H9 (cell line): ENCODE results near the gene UGT1A8. TPM values are rescaled to one million over a fixed set of nuclear protein-coding genes. Genes with fewer than 3 reads are reported as not detected.

ENCODE experiments used
- DNase-seq: peaks from one replicate; pipeline ENCODE4 v3.0.0-alpha.2; 2017
- H2AFZ ChIP-seq: one replicate; pipeline ENCODE4 v1.6.1; 2013; ENCODE audit warnings: mild to moderate bottlenecking, low read length, control low read depth, moderate library complexity
- H2AK5ac ChIP-seq: 2 replicates; pipeline ENCODE4 v1.6.1; 2013; ENCODE audit warnings: low read length, control low read depth, mixed read lengths; ENCODE audit not compliant: insufficient read length
- H2BK120ac ChIP-seq: one replicate; pipeline ENCODE4 v1.6.1; 2013; ENCODE audit warnings: low read depth, mild to moderate bottlenecking, low read length, control low read depth, inconsistent platforms; ENCODE audit not compliant: poor library complexity, severe bottlenecking
- H2BK12ac ChIP-seq: 2 replicates; pipeline ENCODE4 v1.6.1; 2013; ENCODE audit warnings: low read length, control low read depth, mixed read lengths, low read depth; ENCODE audit not compliant: insufficient read length
- H2BK15ac ChIP-seq: 2 replicates; pipeline ENCODE4 v1.6.1; 2013; ENCODE audit warnings: low read depth, low read length, control low read depth
- H2BK20ac ChIP-seq: one replicate; pipeline ENCODE4 v1.6.1; 2013; ENCODE audit warnings: low read depth, mild to moderate bottlenecking, low read length, control low read depth, inconsistent platforms; ENCODE audit not compliant: poor library complexity, severe bottlenecking
- H2BK5ac ChIP-seq: 2 replicates; pipeline ENCODE4 v1.6.1; 2013; ENCODE audit warnings: low read length, control low read depth, mixed read lengths; ENCODE audit not compliant: insufficient read length
- H3K14ac ChIP-seq: 2 replicates; pipeline ENCODE4 v1.6.1; 2013; ENCODE audit warnings: low read length, control low read depth; ENCODE audit not compliant: insufficient read depth
- H3K18ac ChIP-seq: 2 replicates; pipeline ENCODE4 v1.6.1; 2013; ENCODE audit warnings: low read depth, mild to moderate bottlenecking, mixed read lengths, low read length, control low read depth; ENCODE audit not compliant: insufficient read length
- H3K23ac ChIP-seq: 2 replicates; pipeline ENCODE4 v1.6.1; 2013; ENCODE audit warnings: low read length, control low read depth, mixed read lengths, low read depth; ENCODE audit not compliant: insufficient read length
- H3K23me2 ChIP-seq: 2 replicates; pipeline ENCODE4 v1.6.1; 2013; ENCODE audit warnings: low read depth, mild to moderate bottlenecking, mixed read lengths, low read length, control low read depth; ENCODE audit not compliant: insufficient read length, poor library complexity, severe bottlenecking
- H3K27ac ChIP-seq: 2 replicates; pipeline ENCODE4 v1.5.1; 2013; ENCODE audit warnings: low read length, control low read depth, mixed read lengths, low read depth; ENCODE audit not compliant: insufficient read length
- H3K27me3 ChIP-seq: 2 replicates; pipeline ENCODE4 v1.6.1; 2013; ENCODE audit warnings: low read length, control low read depth, inconsistent platforms; ENCODE audit not compliant: insufficient read depth
- H3K4ac ChIP-seq: 2 replicates; pipeline ENCODE4 v1.6.1; 2013; ENCODE audit warnings: low read depth, mild to moderate bottlenecking, control low read depth, inconsistent platforms, low read length, moderate library complexity
- H3K4me1 ChIP-seq: 2 replicates; pipeline ENCODE4 v1.6.1; 2013; ENCODE audit warnings: low read length, control low read depth, inconsistent platforms; ENCODE audit not compliant: insufficient read depth
- H3K4me2 ChIP-seq: 2 replicates; pipeline ENCODE4 v1.6.1; 2013; ENCODE audit warnings: low read length, control low read depth, mixed read lengths; ENCODE audit not compliant: insufficient read length, insufficient read depth
- H3K56ac ChIP-seq: 2 replicates; pipeline ENCODE4 v1.6.1; 2013; ENCODE audit warnings: low read depth, mild to moderate bottlenecking, mixed read lengths, low read length, control low read depth; ENCODE audit not compliant: insufficient read length
- H3K79me1 ChIP-seq: 2 replicates; pipeline ENCODE4 v1.6.1; 2013; ENCODE audit warnings: low read depth, mild to moderate bottlenecking, moderate library complexity, low read length, control low read depth, inconsistent platforms; ENCODE audit not compliant: insufficient read depth, poor library complexity, severe bottlenecking
- H3K79me2 ChIP-seq: 2 replicates; pipeline ENCODE4 v1.6.1; 2013; ENCODE audit warnings: low read length, control low read depth, inconsistent platforms; ENCODE audit not compliant: insufficient read depth
- H3K9ac ChIP-seq: 2 replicates; pipeline ENCODE4 v1.6.1; 2013; ENCODE audit warnings: low read length, control low read depth, mixed read lengths; ENCODE audit not compliant: insufficient read length; ENCODE audit errors: extremely low read depth
- H3K9me3 ChIP-seq: one replicate; pipeline ENCODE4 v1.6.1; 2013; ENCODE audit warnings: low read depth, low read length, inconsistent platforms; ENCODE audit not compliant: control insufficient read depth
- H3T11ph ChIP-seq: one replicate; pipeline ENCODE4 v1.6.1; 2013; ENCODE audit warnings: mild to moderate bottlenecking, low read length, control low read depth, inconsistent platforms
- H4K20me1 ChIP-seq: one replicate; pipeline ENCODE4 v1.6.1; 2013; ENCODE audit not compliant: control insufficient read depth, insufficient read length, insufficient read depth
- H4K5ac ChIP-seq: 2 replicates; pipeline ENCODE4 v1.6.1; 2013; ENCODE audit warnings: low read depth, mild to moderate bottlenecking, mixed read lengths, low read length, control low read depth; ENCODE audit not compliant: insufficient read length
- H4K8ac ChIP-seq: replicated peaks from 2 replicates; pipeline ENCODE4 v1.6.1; 2013; ENCODE audit warnings: low read length, control low read depth, mixed read lengths, low read depth; ENCODE audit not compliant: insufficient read length
- H4K91ac ChIP-seq: 2 replicates; pipeline ENCODE4 v1.6.1; 2013; ENCODE audit warnings: low read depth, mild to moderate bottlenecking, moderate library complexity, mixed read lengths, low read length, control low read depth; ENCODE audit not compliant: insufficient read length
- H3K27ac Mint-ChIP-seq, 3 experiments: 2 replicates in 2 of 3; 3 replicates in 1 of 3; pipeline ENCODE4 v1.8.0; 2020 to 2021; ENCODE audit warnings: mixed read lengths in 3 of 3, mild to moderate bottlenecking in 1 of 3, moderate library complexity in 1 of 3
- H3K27me3 Mint-ChIP-seq: 2 replicates; pipeline ENCODE4 v1.8.0; 2021; ENCODE audit warnings: low read depth, mild to moderate bottlenecking, moderate library complexity, mixed read lengths
- H3K36me3 Mint-ChIP-seq, 3 experiments: 2 replicates in 2 of 3; 3 replicates in 1 of 3; pipeline ENCODE4 v1.8.0; 2020 to 2021; ENCODE audit warnings: low read depth in 3 of 3, mixed read lengths in 3 of 3; ENCODE audit not compliant: insufficient read depth in 1 of 3
- H3K4me1 Mint-ChIP-seq, 2 experiments: 2 replicates each; pipeline ENCODE4 v1.8.0; 2020; ENCODE audit warnings: mixed read lengths in 2 of 2
- H3K4me3 Mint-ChIP-seq, 2 experiments: 2 replicates in 1 of 2; 3 replicates in 1 of 2; pipeline ENCODE4 v1.8.0; 2020 to 2021; ENCODE audit warnings: mild to moderate bottlenecking in 2 of 2, mixed read lengths in 2 of 2, moderate library complexity in 1 of 2
- H3K9me3 Mint-ChIP-seq, 2 experiments: 2 replicates in 1 of 2; 3 replicates in 1 of 2; pipeline ENCODE4 v1.8.0; 2020; ENCODE audit warnings: mild to moderate bottlenecking in 2 of 2, mixed read lengths in 2 of 2, moderate library complexity in 1 of 2
- WGBS: extraction: QIAGEN DNeasy Blood & Tissue Kit; methylation state at CpG from one replicate; pipeline ENCODE4 v1.1.7; 2013; ENCODE audit warnings: missing lambda C conversion rate, low lambda C conversion rate, mixed read lengths; ENCODE audit not compliant: insufficient read length; ENCODE audit errors: extremely low coverage; 5-methylcytosine and 5-hydroxymethylcytosine counted together
- total RNA-seq: library from RNA; stranded (reverse); gene quantifications from 2 replicates; pipeline ENCODE4 v1.2.1, GENCODE V29; 2021
- TF ChIP-seq, protein P1 (sequence below): fragments of 200-600 bp; sonication (generic); conservative IDR thresholded peaks from 3 replicates; pipeline ENCODE4 v1.8.0; 2021; ENCODE audit warnings: antibody characterized with exemption, mild to moderate bottlenecking

UGT1A8 gene
- total RNA-seq, 1 experiment from 2014 or later = not detected

DNA sequence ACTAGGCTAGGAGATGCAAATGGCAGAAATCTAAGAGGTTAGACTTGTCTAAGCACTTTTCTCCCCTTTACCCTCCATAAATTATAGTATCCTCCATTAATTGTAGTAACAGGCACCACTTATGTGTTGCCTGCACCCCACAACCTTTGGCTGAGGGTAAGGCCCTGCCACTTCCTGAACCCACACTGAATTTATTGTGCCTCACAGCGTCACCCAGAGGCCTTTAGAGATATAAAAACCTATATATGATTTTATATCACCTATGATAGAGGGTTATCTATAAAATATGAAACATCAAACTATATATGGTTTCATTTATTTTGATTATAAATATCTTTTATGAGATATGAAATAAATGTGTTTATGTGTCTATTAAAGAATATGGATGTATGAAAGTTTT is 56.9 kb downstream of the UGT1A8 start:
- no peak overlapping the region for H2AK5ac ChIP-seq
- H3K27me3 Mint-ChIP-seq = peaks cover 15% of the 10 kb centered on the region
- H3K4me1 Mint-ChIP-seq = peaks cover 2 to 5% of the 10 kb centered on the region in 2 experiments; a peak in 3 of 4 replicates
- no peak overlapping the region for H2BK20ac ChIP-seq
- H4K91ac ChIP-seq = no peak overlapping the region
- no peaks in the 10 kb centered on the region for H3K23me2 ChIP-seq
- H2BK15ac ChIP-seq = no peak overlapping the region
- H3K9me3 ChIP-seq = no peaks in the 10 kb centered on the region
- no peaks in the 10 kb centered on the region for H3K27me3 ChIP-seq
- TF ChIP-seq, protein P1, sequence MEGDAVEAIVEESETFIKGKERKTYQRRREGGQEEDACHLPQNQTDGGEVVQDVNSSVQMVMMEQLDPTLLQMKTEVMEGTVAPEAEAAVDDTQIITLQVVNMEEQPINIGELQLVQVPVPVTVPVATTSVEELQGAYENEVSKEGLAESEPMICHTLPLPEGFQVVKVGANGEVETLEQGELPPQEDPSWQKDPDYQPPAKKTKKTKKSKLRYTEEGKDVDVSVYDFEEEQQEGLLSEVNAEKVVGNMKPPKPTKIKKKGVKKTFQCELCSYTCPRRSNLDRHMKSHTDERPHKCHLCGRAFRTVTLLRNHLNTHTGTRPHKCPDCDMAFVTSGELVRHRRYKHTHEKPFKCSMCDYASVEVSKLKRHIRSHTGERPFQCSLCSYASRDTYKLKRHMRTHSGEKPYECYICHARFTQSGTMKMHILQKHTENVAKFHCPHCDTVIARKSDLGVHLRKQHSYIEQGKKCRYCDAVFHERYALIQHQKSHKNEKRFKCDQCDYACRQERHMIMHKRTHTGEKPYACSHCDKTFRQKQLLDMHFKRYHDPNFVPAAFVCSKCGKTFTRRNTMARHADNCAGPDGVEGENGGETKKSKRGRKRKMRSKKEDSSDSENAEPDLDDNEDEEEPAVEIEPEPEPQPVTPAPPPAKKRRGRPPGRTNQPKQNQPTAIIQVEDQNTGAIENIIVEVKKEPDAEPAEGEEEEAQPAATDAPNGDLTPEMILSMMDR = no peak
- H3K36me3 Mint-ChIP-seq = no peaks in the 10 kb centered on the region
- H3K79me2 ChIP-seq = no peaks in the 10 kb centered on the region
- H3K23ac ChIP-seq = no peak overlapping the region
- no peaks in the 10 kb centered on the region; the same call in 1 of the 2 replicates for H3K4me1 ChIP-seq
- no peak overlapping the region for H3K27ac ChIP-seq
- no peaks in the 10 kb centered on the region for H3K9me3 Mint-ChIP-seq
- H3K4me3 Mint-ChIP-seq = no peak overlapping the region
- H3K18ac ChIP-seq = no peak overlapping the region
- DNase-seq = no peak
- no CpG with 5 or more reads among the region's 1 CpG for WGBS
- H2BK120ac ChIP-seq = no peak overlapping the region
- H2BK5ac ChIP-seq = no peak overlapping the region
- H2AFZ ChIP-seq = no peak overlapping the region
- H3T11ph ChIP-seq = no peak overlapping the region
- no peak overlapping the region for H3K14ac ChIP-seq
- no peaks in the 10 kb centered on the region for H4K20me1 ChIP-seq
- no peak overlapping the region for H4K5ac ChIP-seq
- H2BK12ac ChIP-seq = no peak overlapping the region
- H3K27ac Mint-ChIP-seq = no peak overlapping the region
- H4K8ac ChIP-seq = no peak overlapping the region
- no peak overlapping the region for H3K4me2 ChIP-seq
- no peak overlapping the region for H3K9ac ChIP-seq
- no peak overlapping the region for H3K4ac ChIP-seq
- H3K79me1 ChIP-seq = no peaks in the 10 kb centered on the region
- H3K56ac ChIP-seq = no peak overlapping the region
